HL-60/S4 treated with retinoic acid at 250 ng/mL for 4 days and 3 days (cell line): ENCODE results near the gene TOP1.

Source experiments
- in situ Hi-C: fragments of 300-500 bp; cut with MboI; formaldehyde crosslinking; loops from 2 replicates; pipeline ENCODE4 v1.7.0; 2022; ENCODE audit warnings: low sequenced_read_pairs

TOP1 gene

GRCh38 chr20:41028359-41029149 lies at the start of gene TOP1:
Gene TOP1 (plus strand): TSS chr20:41028822. CDS start chr20:41029068, 246 bp downstream.
- in situ Hi-C loops, result no loop called here

DNA sequence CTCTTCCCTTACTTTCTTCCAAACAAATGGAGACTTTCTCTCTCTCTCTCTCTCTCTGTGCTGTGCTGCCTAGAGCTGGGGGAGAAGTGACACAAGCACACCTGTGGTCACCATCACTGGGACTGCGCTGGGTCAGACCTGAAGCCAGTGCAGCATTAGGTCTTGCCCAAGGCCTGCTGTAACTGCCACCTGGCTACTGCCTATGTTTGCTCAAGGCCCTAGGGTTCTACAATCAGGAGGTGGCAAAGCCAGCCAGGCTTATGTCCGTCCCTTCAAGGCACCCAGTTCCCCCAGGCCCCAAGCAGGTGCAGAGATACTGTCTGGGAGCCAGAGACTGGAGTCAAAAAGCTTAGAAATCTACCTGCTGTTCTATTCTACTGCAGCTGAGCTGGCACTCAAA lies 49.4 kb upstream of the TOP1 start:
- in situ Hi-C loops, result loop anchor here (10.0 kb wide), 1 partner anchor 136 kb away; no protein-coding TSS in a partner anchor

- in situ Hi-C loops, result no loop called here
Observed at GRCh38 chr20:40980106-40980827, 48.4 kb upstream of the TOP1 start.

DNA sequence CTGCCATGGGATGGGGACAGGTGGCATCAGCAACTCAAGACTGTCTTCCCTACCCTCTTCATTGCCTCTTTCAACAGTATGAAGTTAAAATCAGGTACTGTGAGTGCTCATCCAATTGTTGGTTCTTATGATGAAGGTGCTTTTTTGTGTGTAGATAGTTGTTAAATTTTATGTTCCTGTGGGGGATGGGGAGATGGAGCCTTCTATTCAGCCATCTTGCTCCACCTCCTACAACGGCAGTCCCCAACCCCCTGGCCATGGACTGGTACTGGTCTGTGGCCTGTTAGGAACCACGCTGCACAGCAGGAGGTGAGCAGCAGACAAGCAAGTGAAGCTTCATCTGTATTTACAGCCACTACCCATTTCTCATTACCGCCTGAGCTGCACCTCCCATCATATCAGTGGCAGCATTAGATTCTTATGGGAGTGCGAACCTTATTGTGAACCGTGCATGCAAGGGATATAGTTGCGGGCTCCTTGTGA lies 47.8 kb upstream of the TOP1 start:
- in situ Hi-C loops, result no loop called here

DNA sequence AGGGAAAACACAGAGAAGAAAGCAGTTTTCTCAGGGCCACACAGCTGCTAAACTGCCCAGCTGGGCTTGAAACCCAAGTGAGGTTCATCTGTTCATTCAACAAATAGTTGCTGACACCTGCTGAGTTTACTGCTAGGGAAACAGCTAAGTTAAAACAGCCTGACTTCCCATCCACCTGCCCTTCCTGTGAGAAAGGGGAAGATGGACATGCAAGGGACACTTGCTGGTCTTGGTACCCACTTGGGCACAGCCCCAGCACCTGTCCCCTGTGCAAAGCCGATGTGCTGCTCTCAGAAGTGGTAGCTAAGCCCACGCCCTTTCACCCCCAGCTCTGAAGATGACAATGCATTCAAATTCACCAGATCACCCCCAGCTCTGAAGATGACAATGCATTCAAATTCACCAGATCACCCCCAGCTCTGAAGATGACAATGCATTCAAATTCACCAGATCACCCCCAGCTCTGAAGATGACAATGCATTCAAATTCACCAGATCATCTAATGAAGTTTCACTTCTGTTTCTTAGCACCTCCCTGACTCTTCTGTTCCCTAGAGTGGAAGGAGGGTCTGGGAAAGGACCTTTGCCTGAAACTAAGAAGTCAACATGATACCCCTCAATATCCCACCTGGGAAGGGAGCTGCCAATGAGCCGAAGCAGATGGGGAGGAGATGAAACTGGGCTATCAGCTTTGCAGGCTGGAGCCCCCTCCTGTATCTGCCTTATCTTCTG lies 46.0 kb upstream of the TOP1 start:
- in situ Hi-C loops, result no loop called here

- in situ Hi-C loops, result no loop called here
Observed at GRCh38 chr20:40983898-40984297, 44.7 kb upstream of the TOP1 start.

DNA sequence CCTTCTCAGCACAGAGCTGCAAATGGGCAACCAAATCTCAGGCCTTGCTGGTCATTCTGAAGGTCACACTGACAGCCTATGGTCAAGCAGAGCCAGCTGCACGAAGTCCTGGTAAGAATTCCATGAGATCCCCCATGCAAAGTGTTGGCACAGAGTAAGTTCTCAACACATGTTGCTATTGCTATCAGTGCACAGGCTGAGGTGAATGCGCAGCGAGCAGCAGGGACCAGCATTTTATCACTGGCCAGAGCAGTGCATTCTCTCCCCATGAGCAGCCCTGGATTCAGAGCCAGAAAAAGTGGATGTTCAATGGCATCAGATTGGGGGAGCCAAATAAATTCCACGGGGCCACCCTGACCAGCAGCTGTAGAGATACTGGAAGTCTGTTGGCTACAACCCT lies 44.1 kb upstream of the TOP1 start:
- in situ Hi-C loops, result no loop called here

DNA sequence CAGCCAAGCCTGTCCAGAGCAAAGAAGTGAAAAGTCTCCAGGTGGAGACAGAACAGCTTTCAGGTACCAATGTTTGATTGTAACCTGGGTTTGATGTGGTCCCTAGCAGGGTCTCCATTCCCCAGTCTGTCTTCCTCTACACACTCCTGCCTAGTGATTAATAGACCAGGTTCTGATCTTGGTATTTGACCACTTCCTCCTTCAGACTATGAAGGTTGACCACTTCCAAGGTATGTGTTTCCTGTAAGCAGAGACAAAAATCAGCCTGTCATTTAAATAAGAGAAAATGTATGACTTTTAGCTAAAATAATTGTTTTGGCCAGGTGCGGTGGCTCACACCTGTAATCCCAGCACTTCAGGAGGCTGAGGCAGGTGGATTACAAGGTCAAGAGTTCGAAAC lies 41.8 kb upstream of the TOP1 start:
- in situ Hi-C loops, result no loop called here

GRCh38 chr20:40990542-40991120 lies 38.0 kb upstream of the TOP1 start:
- in situ Hi-C loops, result no loop called here

DNA sequence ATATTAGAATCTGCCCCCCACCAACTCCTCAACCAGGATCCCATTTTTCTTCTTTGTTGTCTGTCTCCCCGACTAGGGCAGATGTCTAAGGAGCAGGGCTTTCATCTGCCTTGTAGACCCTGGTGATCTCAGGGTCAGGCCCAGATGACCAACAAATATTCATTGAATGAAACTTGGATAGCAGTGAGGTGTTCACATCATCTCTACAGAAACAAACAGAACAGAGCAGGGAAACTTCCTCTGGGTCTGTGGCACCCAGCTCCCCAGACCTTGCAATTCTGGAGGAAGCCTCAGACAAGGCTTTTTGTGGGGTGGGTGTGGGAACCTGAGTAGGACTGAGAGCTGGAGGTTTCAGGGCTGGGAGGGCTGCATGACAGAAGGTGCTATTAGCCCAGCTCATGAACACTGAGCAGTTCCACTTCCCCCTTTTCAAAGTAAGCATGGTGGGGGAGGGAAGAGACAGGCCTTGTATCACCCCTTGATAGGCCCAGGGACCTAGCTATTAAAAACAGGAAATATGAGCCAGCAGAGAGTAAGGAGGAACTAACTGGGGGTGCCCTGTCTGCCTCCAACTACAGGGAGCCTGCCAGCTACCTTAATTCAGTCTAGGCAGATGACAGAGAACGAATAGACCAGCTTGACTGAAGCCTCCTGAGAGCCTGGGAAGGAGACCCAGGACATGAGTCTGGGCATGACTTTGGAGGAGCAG lies 37.3 kb upstream of the TOP1 start:
- in situ Hi-C loops, result no loop called here

DNA sequence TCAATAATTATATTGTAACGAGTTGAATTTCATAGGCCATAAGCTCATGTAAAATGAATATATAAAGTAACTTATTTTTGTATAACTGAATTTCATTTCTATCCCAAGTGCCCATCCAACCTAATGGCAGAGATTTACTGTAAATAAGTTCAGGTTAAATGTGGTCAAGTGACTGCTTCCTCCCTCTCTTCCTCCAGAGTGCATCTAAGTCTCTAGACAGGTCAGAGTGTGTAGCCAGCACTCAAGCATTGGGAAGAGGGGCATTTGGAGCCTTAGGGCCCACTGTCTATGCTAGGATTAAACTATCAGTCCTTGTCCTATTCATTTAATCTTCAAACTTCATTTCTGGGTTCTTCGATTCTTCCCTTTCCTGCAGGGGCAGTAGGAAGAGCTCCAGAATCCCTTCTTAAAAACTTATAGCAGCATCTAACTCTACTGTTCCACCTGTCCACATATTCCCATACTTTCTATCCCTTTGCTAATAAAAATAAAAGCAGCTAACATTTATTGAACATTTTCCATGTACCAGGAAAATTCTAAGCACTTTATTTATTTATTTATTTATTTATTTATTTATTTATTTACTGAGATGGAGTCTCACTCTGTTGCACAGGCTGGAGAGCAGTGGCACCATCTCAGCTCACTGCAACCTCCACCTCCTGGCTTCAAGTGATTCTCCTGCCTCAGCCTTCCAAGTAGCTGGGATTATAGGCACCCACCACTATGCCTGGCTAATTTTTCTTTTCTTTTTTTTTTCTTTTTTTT lies 36.1 kb upstream of the TOP1 start:
- in situ Hi-C loops, result no loop called here

GRCh38 chr20:40993794-40994540 lies 34.7 kb upstream of the TOP1 start:
- in situ Hi-C loops, result no loop called here

DNA sequence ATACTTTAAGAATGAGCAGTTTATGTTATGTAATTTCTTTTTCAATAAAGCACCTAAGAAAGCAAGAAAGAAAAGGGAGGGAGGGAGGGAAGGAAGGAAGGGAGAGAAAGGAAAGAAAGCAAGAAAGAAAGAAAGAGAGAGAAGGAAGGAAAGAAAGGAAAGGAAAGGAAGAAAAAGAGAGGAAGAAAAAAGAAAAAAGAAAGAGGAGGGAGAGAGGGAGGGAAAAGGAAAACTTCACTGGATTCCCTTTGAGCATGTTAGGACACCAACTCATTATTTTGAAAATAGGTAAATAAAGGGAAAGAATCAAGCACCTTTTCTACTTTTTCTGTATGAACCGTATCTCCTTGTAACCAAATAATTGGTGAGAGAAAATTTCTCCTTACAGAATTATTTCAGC lies 32.3 kb upstream of the TOP1 start:
- in situ Hi-C loops, result no loop called here

DNA sequence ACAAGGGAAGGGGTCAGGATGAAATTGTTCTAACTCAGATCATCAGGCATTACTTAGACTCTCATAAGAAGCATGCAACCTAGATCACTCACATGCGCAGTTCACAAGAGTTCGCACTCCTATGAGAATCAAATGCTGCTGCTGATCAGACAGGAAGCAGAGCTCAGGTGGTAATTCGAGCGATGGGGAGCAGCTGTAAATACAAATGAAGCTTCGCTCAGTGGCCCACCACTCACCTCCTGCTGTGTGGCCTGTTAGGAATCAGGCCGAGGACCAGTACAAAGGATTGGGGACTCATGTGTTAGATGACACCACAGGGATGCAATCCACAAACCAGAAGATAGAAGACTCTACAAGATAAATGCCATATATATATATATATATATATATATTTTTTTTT lies 31.5 kb upstream of the TOP1 start:
- in situ Hi-C loops, result no loop called here

DNA sequence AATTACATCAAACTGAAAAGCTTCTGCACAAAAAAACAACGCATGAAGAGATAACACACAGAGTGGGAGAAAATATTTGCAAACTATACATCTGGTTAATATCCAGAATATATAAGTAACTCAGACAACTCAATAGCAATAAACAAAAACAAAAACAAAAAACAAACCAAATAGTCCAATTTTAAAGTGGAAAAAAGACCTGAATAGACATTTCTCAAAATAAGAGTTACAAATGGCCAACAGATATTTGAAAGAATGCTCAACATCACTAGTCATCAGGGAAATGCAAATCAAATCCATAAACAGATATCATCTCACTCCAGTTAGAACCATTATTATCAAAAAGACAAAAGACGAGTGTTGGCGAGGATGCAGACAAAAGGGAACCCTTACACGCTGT lies 28.8 kb upstream of the TOP1 start:
- in situ Hi-C loops, result no loop called here

GRCh38 chr20:41000628-41001027 lies 28.0 kb upstream of the TOP1 start:
- in situ Hi-C loops, result no loop called here

GRCh38 chr20:41001497-41001896 lies 27.1 kb upstream of the TOP1 start:
- in situ Hi-C loops, result no loop called here

DNA sequence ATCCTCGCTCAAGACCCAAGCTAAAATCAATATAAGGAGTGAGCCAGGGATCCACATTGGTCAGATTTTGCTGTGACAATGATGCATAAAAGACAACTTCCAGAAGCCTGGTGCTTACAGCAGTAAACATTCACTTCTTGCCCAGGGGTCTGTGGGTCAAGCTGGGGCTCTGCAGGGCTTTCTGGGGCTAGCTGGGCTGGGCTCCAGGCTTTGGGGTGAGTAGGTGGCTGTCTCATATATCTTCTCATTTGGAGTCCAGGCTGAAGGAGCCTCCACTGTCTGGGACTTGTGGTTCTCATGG lies 25.8 kb upstream of the TOP1 start:
- in situ Hi-C loops, result no loop called here
